Inflammatory macrophage treated with lipopolysaccharide for 1 hour (primary cell): Measurements from ENCODE around the gene CWC22.
"Not testable (repeated sequence)": the region's sequence is repeated elsewhere in the genome, so short reads cannot be mapped to it uniquely, and the experiment has no call there.

ENCODE experiments used
- DNase-seq, 2 donors: peaks; one replicate each; pipeline ENCODE4 v3.0.0-alpha.2; 2020 to 2022

CWC22 gene

DNA sequence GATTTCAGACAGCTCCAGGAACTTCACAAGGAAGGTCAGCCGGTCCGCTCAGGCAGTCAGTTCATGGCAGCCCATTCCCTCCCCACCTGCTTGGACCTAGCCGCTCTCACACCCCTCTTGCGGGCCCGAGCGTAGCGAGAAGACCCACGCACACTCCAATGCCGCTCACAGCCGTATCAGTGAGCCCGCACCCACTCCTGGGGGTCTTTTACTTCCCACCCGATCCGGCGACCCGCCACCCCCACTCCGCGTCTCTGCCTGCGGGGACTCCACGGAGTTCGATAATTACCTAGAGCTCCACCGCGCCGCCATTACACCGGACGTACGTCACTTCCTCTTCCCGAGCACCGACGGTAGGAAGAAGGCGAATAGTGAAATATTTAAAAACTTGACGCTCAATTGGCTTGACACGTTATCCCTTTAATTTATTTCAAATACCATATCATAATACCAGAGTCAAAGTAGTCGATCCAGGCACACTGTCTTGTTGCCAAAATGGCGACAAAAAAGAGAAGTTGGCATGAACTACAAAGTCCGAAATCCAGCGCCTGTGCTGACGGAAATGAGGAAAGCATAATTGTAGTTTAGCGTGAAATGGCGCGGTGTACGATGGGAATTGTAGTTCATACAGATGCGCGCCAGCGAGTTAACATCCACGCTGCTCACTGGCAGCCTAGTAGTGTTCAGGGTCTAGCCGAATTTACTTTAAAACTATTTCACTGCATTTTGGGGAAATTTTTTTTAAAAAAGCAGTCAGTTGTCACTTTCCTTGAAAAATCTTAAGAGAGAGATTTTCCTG lies at the start of gene CWC22:
CWC22 (minus strand) TSS at position 517 of the 799 bp plus-strand sequence. CDS start 13,956 bp downstream, outside the sequence.
- DNase-seq: peak; percentile 87 to 95

DNA sequence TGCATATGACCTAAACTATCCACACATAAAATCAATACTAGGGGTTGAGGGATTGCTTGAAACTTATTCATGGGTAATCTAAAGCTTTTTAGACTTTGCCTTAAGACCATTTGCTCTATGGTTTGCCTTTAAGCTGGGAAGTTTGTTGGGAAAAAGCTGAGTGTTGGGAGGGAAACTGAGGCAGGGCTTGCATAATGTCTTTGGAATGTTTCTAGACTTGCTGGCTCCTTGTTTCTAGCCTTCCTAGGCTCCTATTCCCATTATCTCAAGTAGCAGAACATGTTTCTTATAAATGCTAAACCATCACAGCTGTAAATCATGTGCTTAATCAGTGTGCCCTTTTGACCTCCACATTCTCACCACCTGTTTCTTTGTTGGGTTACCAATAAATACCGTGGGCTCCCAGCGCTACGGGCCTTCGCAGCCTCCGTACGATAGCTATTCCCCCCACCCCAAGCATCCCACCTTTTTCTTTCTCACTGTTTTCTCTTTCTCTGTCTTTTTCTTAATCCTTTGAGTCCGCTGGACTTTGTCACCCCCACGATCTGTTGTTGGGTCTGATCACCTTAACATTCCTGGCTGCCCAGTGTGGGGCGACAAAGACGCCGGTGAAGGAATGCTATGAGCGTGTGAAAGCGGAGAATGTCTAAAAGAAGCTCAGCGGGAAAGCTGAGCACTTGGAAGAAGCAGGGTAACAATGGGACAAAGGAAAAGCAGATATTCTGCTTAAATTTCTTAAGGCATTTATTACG lies 49.4 kb upstream of the CWC22 start:
- DNase-seq: no peak

DNA sequence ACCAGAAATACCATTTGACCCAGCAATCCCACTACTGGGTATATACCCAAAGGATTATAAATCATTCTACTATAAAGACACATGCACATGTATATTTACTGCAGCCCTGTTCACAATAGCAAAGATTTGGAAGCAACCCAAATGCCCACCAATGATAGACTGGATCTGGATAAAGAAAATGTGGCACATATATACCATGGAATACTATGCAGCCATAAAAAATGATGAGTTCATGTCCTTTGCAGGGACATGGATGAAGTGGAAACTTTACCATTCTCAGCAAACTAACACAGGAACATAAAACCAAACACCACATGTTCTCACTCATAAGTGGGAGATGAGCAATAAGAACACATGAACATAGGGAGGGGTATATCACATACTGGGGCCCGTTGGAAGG lies 47.5 kb upstream of the CWC22 start:
- DNase-seq: not testable (repeated sequence)

DNA sequence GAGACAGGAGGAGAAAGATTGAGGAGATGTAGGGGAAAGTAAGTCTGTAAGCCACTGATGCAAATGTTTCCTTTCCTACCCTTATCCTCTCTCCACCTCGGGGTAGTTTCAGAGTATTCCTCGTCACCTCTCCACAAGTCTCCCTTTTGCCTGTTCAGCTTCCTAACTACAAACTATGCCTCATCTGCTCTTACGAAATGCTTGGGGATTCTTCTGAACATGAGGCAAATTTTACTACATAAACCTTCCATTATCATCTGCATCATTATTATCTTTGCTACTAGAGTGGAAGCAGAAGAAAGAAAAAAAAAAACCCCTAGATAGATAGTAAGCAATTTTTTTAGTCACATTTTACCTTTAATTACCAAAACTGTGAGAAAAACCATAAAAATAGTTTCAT lies 43.1 kb upstream of the CWC22 start:
- no peak for DNase-seq

DNA sequence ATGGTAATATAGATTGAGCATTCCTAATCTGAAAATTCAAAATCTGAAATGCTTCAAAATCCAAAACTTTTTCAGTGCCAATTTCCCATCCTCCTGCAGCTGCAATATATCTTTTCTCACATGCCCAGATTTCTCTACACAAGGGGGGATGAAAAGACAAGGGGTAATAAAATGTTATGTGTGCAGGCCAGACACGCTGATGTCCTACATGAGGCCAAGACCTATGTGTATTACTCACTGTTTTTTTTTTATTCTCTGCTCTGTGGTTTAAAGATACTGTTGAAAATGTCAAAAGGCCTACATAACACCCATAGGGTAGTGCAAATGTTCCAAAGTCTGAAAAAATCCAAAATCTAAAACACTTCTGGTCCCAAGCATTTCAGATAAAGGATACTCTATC lies 41.2 kb upstream of the CWC22 start:
- no peak for DNase-seq

DNA sequence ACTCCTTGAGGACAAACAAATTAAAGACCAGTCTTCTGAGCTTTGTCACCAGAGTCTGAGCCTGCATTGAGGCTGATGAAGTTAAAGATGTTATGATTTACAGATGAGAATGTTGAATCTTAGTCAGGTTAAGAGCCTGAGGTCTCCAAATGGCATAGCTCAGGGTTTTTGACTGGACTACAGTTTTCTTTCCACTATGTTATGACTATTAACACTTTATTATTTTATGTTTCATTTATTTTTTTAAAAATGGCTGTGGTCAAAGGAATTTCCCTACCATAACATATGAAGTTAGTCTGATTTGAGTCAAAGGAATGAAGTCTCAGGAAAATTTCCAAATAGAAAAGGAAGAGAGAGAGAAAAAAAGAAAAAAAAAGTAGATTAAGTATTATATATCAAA lies 39.7 kb upstream of the CWC22 start:
- no peak for DNase-seq

DNA sequence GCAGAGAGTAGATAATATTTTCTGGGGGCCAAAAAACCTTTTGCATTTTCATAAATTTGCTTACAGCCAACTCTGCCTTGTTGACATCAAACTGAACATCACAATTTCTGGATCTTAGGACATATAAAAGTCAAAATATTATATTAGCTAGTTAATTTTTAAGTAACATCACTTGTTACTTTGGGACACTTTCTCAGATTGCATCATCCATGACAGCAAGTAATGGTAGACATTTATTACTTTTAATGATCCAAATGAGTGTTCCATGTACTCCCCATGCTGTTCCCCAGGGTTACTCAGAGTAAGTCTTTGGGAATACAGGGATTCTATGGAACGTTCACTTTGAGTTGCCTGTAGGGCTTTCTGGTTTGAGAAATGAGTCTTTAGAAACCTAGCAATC lies 39.1 kb upstream of the CWC22 start:
- DNase-seq: no peak

DNA sequence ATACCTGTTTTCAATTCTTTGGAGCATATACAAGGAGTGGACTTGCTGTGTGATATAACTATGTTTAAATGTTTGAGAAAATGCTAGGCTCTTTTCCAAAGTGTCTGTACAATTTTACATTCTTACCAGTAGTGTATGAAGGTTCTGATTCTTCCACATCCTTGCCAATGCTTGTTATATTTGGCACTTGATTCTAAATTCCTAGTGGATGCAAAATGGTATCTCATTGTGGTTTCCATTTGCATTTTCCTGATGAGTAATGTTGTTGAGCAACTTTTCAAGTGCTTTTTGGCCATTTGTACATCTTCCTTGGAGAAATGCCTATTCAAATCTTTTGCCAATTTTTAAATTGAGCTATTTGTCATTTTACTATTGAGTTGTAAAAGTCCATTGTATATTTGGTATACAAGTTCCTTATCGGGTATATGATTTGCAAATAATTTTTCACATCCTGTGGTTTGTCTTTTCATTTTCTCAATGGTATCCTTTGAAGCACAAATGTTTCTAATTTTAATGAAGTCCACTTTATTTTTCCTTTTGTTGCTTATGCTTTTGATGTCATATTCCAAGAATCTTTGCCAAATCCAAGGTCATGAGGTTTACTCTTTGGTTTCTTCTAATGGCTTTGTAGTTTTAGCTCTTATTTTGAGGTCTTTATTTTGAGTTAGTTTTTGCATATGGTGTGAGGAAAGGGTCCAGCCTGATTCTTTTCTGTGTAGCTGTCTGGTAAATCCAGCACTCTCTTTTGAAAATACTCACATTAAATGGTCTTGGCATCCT lies 33.2 kb upstream of the CWC22 start:
- no peak for DNase-seq

DNA sequence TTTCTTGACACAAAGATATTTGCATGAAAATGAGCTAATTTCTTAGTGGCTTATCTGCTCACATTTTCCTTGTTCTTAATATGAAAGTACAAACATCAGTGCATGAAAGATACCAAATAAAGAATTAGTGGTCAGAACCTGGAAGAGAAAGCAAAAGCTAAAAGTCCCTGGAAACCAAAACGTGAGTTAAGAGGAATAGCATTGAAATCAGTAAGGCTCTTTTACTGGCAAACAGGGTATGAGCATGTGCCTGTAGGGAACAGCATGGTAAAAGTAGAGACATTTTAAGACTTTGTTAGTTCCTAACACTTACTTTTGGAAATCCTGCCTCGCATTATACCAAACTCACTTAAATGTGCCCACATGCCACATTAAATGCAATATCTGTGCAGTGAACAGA lies 31.9 kb upstream of the CWC22 start:
- no peak for DNase-seq

DNA sequence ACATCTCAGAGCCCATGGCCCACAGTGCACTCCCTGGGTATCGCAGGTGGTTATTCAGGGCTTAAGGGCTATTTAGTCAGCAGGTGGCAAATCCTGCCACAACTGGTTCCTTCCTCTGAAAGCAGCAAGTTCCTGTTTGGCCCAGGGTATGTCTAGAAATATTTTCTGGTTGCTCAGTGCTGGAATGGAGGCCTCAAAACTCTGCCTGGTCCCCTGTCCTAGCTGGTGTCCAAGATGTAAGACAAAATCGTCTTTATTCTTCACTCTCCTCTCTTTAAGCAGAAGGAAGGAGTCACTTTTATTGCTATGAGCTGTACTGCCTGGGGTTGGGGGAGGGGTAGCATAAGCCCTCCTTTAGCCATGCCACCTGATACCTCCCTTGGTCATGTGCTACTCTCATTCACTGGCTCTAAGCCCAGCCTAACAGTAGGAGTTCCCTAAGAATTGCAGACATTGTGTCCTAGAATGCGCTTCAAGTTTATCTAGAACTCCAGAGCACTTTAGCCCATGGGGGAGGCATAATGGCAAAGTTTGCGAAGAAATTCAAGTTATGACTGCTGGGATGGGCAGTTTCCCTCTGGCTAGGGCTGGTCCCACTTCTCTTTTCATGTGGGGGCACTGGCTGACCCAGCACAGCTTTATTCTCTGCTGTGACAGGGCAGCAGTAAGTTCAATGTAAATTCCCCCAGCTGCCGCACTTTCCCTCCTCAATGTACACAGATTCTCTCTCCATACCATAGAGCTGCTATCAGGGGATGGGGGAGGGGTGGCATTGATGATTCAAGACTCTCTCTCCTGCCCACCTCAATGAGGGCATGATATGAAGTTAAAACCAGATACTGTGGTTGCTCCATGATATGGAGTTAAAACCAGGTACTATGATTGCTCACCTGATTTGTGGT lies 27.1 kb upstream of the CWC22 start:
- DNase-seq: no peak

DNA sequence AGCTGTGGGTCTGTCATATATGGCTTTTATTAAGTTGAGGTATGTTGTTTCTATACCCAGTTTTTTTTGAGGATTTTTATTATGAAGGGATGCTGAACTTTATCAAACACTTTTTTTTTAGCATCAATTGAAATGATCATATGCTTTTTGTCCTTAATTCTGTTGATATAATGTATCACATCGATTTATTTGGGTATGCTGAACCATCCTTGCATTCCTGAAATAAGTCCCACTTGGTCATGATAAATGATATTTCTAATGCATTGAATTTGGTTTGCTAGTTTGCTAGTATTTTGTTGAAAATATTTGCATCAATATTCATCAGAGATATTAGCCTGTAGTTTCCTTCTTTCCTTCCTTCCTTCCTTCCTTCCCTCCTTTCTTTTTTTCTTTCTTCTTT lies 22.5 kb upstream of the CWC22 start:
- DNase-seq: no peak

DNA sequence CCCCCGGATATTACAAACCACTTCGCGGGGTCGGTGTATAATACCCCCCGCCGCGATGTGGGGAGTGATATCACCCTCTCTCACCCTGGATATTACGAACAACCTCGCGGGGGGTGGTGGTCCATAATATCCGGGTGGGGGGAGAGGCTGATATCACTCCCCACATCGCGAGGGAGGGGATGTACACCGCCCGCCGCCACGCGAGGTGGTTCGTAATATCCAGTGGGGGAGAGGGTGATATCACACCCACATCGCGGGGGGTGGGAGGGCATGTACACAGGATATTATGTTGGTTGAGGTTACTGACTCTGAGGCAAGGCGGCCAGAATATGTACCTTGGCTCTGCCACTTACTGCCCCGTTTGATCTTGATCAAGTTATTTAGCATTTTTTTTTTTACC lies 14.8 kb upstream of the CWC22 start:
- DNase-seq: no peak

DNA sequence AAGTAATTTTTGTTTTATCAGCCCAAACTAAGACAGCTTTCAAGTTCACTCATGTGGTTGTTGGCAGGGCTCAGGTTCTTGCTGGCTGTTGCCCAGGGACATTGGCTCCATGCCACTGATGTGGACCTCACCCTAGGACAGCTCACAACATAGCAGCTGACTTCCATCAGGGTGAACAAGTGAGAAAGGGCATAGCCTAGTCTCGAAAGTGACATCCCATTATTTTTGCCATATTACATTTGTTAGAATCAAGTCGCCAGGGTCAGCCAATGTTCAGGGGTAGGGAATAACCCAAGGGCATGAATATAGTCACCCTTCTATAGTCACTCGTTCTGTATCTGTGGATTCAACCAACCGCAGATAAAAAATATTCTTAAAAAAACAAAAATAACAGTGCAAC lies 10.7 kb upstream of the CWC22 start:
- no peak for DNase-seq

DNA sequence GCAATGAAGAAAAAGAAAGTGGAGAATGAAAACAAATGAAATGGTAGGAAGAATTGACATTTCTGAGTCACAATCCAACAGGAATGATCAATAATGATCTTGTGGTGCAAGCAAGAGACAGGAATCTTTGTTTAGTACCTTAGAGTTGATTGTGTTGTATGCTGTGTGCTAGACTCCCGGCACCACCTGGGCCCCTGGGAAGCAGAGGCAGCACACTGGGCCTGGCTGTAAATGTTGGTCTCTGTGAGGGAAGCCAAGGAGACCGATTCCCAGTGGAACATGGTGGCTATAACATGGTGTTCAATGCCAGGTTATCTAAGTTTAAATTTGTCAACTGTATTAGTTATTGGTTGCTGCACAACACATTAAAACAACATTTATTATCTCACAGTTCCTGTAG lies 9.8 kb upstream of the CWC22 start:
- DNase-seq: no peak

DNA sequence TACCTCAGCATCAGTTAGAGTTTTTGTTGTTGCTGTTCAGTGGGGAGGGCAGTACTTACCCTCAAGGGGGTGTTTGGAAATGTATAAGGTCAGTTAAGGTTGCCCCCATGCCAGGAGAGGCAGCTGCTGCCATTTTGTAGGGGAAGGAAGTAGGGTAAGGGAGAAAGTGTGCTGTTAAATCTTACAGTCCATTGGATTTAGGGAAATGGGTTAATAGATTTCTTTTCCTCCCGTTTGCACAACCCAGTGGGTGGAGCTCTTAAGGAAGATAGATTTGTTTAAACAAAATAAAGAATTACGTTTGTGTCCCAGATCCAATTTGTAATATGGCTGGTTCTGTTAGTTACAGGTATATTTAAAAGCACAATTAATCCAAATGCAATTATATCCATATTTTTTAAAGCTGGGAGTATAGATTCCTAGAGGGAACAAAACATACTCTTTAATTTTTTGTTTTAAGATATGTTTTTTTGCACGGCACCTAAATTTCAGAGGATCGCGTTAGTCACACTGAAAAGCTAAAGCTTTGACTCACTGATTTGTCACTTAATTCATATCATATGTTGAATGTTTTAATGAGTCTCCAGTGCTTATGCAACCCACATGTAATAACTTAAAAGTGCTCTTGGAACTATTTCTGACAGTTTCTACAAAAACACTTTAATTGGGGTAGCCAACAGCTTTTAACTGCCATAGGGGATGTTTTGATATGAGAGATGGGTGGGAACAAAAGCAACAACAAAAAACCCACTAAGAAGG lies 9.0 kb upstream of the CWC22 start:
- DNase-seq: no peak

DNA sequence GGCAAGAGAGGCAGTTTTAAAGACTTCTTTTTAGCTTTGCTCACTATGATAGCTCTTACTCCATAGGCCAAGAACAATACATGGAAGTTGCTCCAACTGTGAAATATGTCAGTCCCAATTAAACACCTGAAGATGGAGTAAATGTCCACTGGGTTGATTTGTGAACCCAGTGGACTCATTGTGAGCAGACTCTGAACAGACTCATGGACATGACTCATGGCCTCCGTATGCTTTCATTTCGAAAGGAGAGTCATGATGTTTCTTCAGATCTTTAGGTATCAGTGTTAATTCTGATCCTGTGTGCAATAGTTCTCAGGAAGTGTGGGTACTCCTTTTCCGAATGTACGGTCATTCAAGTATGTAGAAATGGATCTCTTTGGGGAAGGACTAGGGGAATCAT lies 5.4 kb upstream of the CWC22 start:
- DNase-seq: peak in 1 of 2 donors; percentile 3

DNA sequence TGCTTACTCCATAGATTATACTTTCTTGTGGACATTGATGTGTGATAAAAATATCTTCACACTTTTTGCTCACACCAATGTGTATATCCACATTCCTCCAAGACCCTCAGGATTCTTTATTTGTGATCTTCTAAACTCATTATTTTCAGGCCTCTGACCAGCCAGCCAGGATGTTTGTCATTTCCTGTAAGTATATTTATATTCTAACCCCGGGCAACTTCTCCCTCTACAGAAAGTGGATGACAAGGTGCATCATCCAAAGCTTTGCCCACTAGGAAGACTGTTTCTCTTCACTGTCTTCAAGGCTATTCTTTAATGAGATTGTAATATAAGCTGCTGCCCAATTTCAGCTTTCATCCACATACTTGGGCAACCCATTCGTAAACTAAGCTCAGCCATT lies 3.6 kb upstream of the CWC22 start:
- no peak for DNase-seq

DNA sequence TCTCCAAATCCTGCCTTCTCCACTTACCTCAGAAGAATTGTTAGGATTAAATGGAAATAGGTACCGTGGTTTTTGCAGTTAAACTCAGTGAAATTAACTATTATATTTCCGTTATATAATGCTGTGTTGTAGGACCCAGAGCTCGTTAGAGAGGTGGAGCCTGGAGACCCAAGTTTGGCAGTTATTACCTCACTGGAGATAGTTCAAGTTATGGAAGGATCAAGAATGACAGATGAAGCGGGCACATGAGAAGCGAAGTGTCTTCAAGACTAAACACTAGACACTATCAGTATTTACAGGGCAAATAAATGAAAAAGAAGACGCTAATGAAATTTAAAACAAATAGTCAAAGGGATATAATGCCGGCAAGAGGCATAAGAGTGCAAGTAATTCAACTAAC lies 866 bp downstream of the CWC22 start:
- DNase-seq: peak in 1 of 2 donors; percentile 5

DNA sequence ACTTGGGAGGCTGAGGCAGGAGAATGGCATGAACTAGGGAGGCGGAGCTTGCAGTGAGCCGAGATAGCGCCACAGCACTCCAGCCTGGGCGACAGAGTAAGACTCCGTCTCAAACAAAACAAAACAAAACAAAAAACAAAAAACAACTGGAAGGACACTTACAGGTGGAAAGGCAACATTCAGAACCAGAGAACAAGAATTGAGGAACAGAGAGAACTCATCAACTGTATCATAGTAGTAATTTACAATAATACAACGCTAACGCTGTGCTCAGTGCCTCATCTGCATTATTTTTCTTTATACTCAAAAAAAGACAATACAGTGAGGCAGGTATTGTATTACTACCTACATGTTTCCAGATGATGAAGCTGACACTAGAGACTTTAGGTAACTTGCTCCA lies 1.6 kb downstream of the CWC22 start:
- not testable (repeated sequence) for DNase-seq

DNA sequence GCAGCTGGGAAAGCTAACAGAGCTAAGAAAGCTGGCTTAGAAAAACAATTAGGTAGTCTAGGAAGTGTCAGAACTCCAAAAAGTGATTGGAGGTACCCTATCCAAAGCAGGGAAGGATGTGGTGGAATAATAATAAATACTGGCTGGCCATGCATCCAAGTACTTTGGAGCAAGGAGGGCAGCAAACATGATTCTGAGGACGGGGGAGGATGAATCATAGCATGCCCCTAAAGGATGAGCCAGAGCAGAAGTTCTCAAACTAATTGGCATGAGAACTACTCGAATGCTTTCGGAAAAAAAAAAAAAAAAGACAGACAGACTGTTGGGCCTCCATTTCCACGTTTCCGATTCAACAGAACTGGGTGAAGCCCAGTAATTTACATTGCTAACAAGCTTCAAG lies 2.4 kb downstream of the CWC22 start:
- no peak for DNase-seq

DNA sequence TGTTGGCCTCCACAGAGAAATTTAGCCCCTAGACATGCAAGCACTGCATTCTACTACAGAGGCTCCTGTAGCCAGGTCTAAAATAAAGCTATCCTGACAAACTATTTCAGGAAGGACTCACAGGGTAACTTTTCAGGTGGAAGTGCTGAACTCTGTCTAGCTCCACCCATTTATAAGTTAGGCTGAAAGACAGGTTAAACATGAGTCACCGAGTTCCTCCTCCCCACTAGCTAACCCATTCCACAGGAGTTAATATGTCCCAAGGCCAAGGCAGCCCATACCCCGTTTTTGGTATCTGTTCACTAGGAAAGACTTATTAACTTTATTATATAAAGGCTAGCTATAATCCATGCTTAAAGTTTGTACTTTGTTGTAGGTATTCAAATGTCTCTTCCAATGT lies 3.5 kb downstream of the CWC22 start:
- DNase-seq: no peak

DNA sequence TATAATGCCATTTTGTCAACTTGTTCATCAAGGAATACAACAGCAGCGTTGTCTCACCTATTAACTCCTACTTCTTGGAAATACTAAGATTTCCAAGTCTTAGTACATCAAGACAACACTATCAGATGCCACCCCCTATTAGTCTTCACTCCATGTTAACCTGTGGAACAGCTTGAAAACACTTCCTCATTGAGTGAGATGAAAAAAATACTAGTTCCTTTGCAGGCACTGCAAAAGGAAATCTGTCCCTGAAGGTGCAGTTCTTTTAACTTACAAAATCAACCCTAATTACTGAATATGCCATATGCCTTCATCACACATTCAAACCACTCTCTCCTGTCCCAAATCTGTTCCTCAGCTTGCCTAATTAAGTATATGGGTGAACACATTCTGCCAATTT lies 4.0 kb downstream of the CWC22 start:
- DNase-seq: no peak
